Amygdala (tissue), 56 donors: ENCODE results near the gene NSUN6.
A peak's percentile ranks its signal among the peaks of the same experiment; 100 is the strongest.
"Not testable (repeated sequence)": the region's sequence is repeated elsewhere in the genome, so short reads cannot be mapped to it uniquely, and the experiment has no call there.

Experiments
- DNase-seq, 56 donors: peaks; one replicate each; lab custom pipeline; 2025; lab: John Stamatoyannopoulos, UW

Gene NSUN6

GRCh38 chr10:18616337-18616736 lies 35.0 kb downstream of the NSUN6 start:
- no peak for DNase-seq

- DNase-seq: no peak
Observed at GRCh38 chr10:18615618-18616017, 35.8 kb downstream of the NSUN6 start.

GRCh38 chr10:18611168-18611567 lies 40.2 kb downstream of the NSUN6 start:
- DNase-seq: no peak

- DNase-seq: no peak
Observed at GRCh38 chr10:18610517-18610916, 40.9 kb downstream of the NSUN6 start.

GRCh38 chr10:18608596-18608995 lies 42.8 kb downstream of the NSUN6 start:
- DNase-seq: no peak

GRCh38 chr10:18607503-18608378 lies 43.6 kb downstream of the NSUN6 start:
- peak in 2 of 56 donors; percentile 2 to 13 for DNase-seq

- DNase-seq: no peak
Observed at GRCh38 chr10:18606051-18606695, 45.2 kb downstream of the NSUN6 start.

GRCh38 chr10:18601321-18601720 lies 50.1 kb downstream of the NSUN6 start:
- DNase-seq: no peak

- no peak for DNase-seq
Observed at GRCh38 chr10:18599392-18599791, 52.0 kb downstream of the NSUN6 start.

GRCh38 chr10:18594574-18595156 lies 56.7 kb downstream of the NSUN6 start:
- DNase-seq: no peak

GRCh38 chr10:18591141-18591540 lies 60.2 kb downstream of the NSUN6 start:
- not testable (repeated sequence) for DNase-seq

GRCh38 chr10:18586637-18587036 lies 64.8 kb downstream of the NSUN6 start:
- not testable (repeated sequence) for DNase-seq

- no peak for DNase-seq
Observed at GRCh38 chr10:18583575-18584270, 67.7 kb downstream of the NSUN6 start.

GRCh38 chr10:18582803-18583202 lies 68.6 kb downstream of the NSUN6 start:
- no peak for DNase-seq

GRCh38 chr10:18577823-18578685 lies 73.3 kb downstream of the NSUN6 start:
- DNase-seq: no peak

- DNase-seq: no peak
Observed at GRCh38 chr10:18576586-18576985, 74.8 kb downstream of the NSUN6 start.

- DNase-seq: no peak
Observed at GRCh38 chr10:18572959-18573561, 78.3 kb downstream of the NSUN6 start.

GRCh38 chr10:18571780-18572179 lies 79.6 kb downstream of the NSUN6 start:
- DNase-seq: no peak

GRCh38 chr10:18571076-18571475 lies 80.3 kb downstream of the NSUN6 start:
- no peak for DNase-seq

- DNase-seq: not testable (repeated sequence)
Observed at GRCh38 chr10:18570386-18570785, 81.0 kb downstream of the NSUN6 start.
